OCI-LY7 (cell line): ENCODE results near the gene SLA2.

Experiments
- CTCF ChIP-seq: fragments of 200-600 bp; sonication (generic); conservative IDR thresholded peaks from 2 replicates; pipeline ENCODE4 v1.5.1; 2014; ENCODE audit warnings: mild to moderate bottlenecking, antibody characterized with exemption, low read length, moderate library complexity, mixed read lengths
- EZH2phosphoT487 ChIP-seq: fragments of 200-600 bp; sonication (generic); IDR thresholded peaks from 2 replicates; pipeline ENCODE4 v1.6.1; 2018; ENCODE audit warnings: low read depth, borderline replicate concordance, mild to moderate bottlenecking, mixed run types, antibody characterized with exemption, low read length, moderate library complexity, mixed read lengths

GRCh38 chr20:36563374-36563773 lies 82.6 kb downstream of the SLA2 start:
- TF ChIP-seq CTCF (no peak), EZH2phosphoT487 (no peak)
